ENCODE measurements around the gene MOG.

GRCh38 chr6:29673161-29673560 is 16.3 kb downstream of the MOG start:
- TF ChIP-seq EP300 (IDR thresholded peaks at IDR 0.05; ENCODE audit: borderline replicate concordance in 1 of 2, low read depth in 1 of 2, low read length in 1 of 2), result no peak
- TF ChIP-seq POLR2AphosphoS5 (IDR thresholded peaks at IDR 0.05; ENCODE audit: low read depth, low read length), result no peak
- no peak for TF ChIP-seq CTCF (IDR thresholded peaks at IDR 0.05)
- TF ChIP-seq REST (IDR thresholded peaks at IDR 0.05; ENCODE audit: low read depth, low read length), result no peak
- TF ChIP-seq RXRA (IDR thresholded peaks at IDR 0.05; ENCODE audit: borderline replicate concordance, low read depth), result no peak
- no peak for TF ChIP-seq SMC3 (IDR thresholded peaks at IDR 0.05; ENCODE audit: low read depth, low read length)
- TF ChIP-seq YY1 (IDR thresholded peaks at IDR 0.05; ENCODE audit: low read depth), result no peak
- no peak for TF ChIP-seq NRF1 (IDR thresholded peaks at IDR 0.05; ENCODE audit: low read depth, low read length)
- no peak for TF ChIP-seq USF2 (IDR thresholded peaks at IDR 0.05; ENCODE audit: borderline replicate concordance, low read depth, low read length)
- TF ChIP-seq GATA2 (CRISPR knock-in tag; IDR thresholded peaks at IDR 0.05), result no peak
- TF ChIP-seq RFX5 (IDR thresholded peaks at IDR 0.05; ENCODE audit: low read length), result no peak
- TF ChIP-seq CHD2 (IDR thresholded peaks at IDR 0.05; ENCODE audit: low read length, partially characterized antibody), result no peak
- no peak for TF ChIP-seq MAX (IDR thresholded peaks at IDR 0.05; ENCODE audit: low read depth)
- TF ChIP-seq FOXM1 (IDR thresholded peaks at IDR 0.05; ENCODE audit: low read depth), result no peak

All from SK-N-SH (cell line).